NT2/D1 (cell line): Measurements from ENCODE around the gene GLS2.

Source experiments
- YY1 ChIP-seq: IDR thresholded peaks from 2 replicates; pipeline ENCODE4 v1.6.1; 2011; ENCODE audit not compliant: insufficient read length, insufficient read depth
- ZNF274 ChIP-seq: IDR thresholded peaks from 2 replicates; pipeline ENCODE4 v1.6.1; 2011; ENCODE audit warnings: mild to moderate bottlenecking, low read depth, low read length

- TF ChIP-seq YY1 (no peak), ZNF274 (no peak)
Measured at GRCh38 chr12:56487448-56488040, 417 bp downstream of the GLS2 start.
